ENCODE results near the gene KRT222.

DNA sequence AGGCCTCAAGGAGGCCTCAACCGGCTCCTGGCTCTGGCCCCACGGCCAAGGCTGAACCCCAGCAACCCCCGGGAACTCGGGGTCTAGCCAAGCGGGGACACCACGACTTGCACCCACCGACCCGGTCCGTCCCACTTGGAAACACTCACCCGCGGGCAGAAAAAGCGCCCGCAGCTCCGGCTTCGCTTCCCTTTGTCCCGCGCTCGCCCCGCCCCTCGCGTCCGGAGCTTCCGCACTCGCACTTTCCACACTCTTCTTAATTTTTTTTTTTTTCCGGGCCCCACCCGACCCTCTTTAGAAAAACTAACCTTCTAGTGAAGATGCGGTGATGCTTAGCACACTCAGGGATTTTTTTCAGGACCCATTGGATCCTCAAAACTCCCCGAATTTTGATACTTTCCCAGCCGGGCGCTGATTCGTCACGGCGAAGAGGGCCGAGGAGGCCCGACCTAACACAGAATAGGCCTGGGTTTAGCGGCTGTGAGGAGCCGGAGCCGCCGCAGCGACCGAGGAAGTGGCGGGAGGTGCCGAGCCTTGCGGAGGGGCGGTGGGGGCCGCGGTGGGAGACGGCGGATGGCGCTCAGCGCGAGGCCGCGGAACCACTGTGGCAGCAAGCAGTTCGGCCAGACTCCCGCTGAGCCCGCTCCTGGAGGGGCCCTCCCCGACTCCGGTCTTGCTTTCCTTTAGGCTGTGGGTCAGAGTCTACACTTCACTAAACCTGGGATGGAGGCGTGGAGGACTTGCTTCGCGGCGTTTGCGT, 17.2 kb downstream of the KRT222 start, which contains the start of gene SMARCE1:
- TF ChIP-seq POLR2AphosphoS5 (IDR thresholded peaks at IDR 0.05) = peak in 2 of 3 donors; percentile 12 to 68
- TF ChIP-seq, protein P1, sequence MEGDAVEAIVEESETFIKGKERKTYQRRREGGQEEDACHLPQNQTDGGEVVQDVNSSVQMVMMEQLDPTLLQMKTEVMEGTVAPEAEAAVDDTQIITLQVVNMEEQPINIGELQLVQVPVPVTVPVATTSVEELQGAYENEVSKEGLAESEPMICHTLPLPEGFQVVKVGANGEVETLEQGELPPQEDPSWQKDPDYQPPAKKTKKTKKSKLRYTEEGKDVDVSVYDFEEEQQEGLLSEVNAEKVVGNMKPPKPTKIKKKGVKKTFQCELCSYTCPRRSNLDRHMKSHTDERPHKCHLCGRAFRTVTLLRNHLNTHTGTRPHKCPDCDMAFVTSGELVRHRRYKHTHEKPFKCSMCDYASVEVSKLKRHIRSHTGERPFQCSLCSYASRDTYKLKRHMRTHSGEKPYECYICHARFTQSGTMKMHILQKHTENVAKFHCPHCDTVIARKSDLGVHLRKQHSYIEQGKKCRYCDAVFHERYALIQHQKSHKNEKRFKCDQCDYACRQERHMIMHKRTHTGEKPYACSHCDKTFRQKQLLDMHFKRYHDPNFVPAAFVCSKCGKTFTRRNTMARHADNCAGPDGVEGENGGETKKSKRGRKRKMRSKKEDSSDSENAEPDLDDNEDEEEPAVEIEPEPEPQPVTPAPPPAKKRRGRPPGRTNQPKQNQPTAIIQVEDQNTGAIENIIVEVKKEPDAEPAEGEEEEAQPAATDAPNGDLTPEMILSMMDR (IDR thresholded peaks at IDR 0.05) = no peak

All from suprapubic skin (tissue), 3 donors.